ENCODE data around the gene MSRB3.

DNA sequence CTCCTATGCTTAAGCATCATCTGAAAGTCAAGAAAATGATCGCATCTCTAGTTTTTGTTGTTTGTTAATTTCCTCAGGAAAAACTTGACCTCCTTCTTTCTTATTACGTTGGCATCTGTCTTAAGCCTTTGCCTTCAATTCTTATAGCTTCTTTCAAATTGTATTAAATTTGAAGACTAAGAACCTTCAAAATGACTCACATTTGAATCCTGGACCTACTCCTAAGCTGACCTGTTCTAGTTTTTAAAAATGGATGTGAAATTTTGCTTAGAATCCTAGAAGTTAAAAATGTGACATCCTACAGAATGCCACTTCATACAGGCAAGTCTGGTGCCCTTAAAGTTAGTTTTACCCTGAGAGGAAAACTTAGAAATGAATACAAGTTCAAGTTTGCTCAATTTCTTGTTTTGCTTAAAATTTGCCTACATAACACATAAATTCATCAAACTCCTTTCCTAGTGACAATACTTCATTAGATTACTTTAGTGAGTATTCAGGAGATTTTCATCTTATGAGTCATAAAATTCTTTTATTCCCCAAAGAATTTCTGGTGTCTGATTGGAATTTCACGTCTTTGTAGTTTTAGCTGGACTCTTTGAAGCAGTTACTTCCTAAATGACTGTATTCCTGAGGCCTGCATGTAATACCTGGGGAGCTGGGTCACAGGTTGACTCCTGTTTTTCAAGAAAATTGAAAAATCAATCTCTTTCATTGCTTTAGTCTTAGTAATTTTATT lies 152.3 kb downstream of the MSRB3 start:
- TF ChIP-seq, protein P1, sequence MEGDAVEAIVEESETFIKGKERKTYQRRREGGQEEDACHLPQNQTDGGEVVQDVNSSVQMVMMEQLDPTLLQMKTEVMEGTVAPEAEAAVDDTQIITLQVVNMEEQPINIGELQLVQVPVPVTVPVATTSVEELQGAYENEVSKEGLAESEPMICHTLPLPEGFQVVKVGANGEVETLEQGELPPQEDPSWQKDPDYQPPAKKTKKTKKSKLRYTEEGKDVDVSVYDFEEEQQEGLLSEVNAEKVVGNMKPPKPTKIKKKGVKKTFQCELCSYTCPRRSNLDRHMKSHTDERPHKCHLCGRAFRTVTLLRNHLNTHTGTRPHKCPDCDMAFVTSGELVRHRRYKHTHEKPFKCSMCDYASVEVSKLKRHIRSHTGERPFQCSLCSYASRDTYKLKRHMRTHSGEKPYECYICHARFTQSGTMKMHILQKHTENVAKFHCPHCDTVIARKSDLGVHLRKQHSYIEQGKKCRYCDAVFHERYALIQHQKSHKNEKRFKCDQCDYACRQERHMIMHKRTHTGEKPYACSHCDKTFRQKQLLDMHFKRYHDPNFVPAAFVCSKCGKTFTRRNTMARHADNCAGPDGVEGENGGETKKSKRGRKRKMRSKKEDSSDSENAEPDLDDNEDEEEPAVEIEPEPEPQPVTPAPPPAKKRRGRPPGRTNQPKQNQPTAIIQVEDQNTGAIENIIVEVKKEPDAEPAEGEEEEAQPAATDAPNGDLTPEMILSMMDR (IDR thresholded peaks at IDR 0.05): no peak
- TF ChIP-seq POLR2A (IDR thresholded peaks at IDR 0.05) (no peak), POLR2AphosphoS5 (IDR thresholded peaks at IDR 0.05; ENCODE audit: insufficient read depth in 1 of 2, low read depth in 1 of 2) (no peak)
